Parathyroid adenoma (tissue), 2 donors: Measurements from ENCODE around the gene BCL11B.

ENCODE experiments used
- H2AFZ ChIP-seq: fragments of 300-600 bp; sonication (generic); one replicate; pipeline ENCODE4 v1.7.0; 2017; ENCODE audit warnings: antibody characterized with exemption, mild to moderate bottlenecking
- H3K27ac ChIP-seq: fragments of 300-600 bp; sonication (generic); one replicate; pipeline ENCODE4 v1.7.0; 2017
- H3K27me3 ChIP-seq: fragments of 300-600 bp; sonication (generic); one replicate; pipeline ENCODE4 v1.7.0; 2017; ENCODE audit warnings: low read length; ENCODE audit not compliant: control insufficient read depth, insufficient read depth
- H3K36me3 ChIP-seq: fragments of 300-600 bp; sonication (generic); one replicate; pipeline ENCODE4 v1.7.0; 2017; ENCODE audit warnings: low read length; ENCODE audit not compliant: control insufficient read depth, insufficient read depth
- H3K4me1 ChIP-seq: fragments of 300-600 bp; sonication (generic); one replicate; pipeline ENCODE4 v1.7.0; 2017; ENCODE audit warnings: control low read depth
- H3K4me2 ChIP-seq: fragments of 300-600 bp; sonication (generic); one replicate; pipeline ENCODE4 v1.7.0; 2017; ENCODE audit warnings: low read length
- H3K4me3 ChIP-seq: fragments of 300-600 bp; sonication (generic); one replicate; pipeline ENCODE4 v1.7.0; 2017; ENCODE audit warnings: low read depth, low read length
- H3K79me2 ChIP-seq: fragments of 300-600 bp; sonication (generic); one replicate; pipeline ENCODE4 v1.7.0; 2017; ENCODE audit warnings: control low read depth
- H3K9ac ChIP-seq: fragments of 300-600 bp; sonication (generic); one replicate; pipeline ENCODE4 v1.7.0; 2017; ENCODE audit warnings: mild to moderate bottlenecking
- H3K9me3 ChIP-seq: fragments of 300-600 bp; sonication (generic); one replicate; pipeline ENCODE4 v1.7.0; 2017; ENCODE audit warnings: low read length; ENCODE audit not compliant: control insufficient read depth
- TF ChIP-seq, protein P1 (sequence below): fragments of 300-600 bp; sonication (generic); IDR thresholded peaks from one replicate; pipeline ENCODE4 v1.7.0; 2017; ENCODE audit warnings: antibody characterized with exemption, mild to moderate bottlenecking
- donor health status: primary hyperparathyroidism.

Gene BCL11B

DNA sequence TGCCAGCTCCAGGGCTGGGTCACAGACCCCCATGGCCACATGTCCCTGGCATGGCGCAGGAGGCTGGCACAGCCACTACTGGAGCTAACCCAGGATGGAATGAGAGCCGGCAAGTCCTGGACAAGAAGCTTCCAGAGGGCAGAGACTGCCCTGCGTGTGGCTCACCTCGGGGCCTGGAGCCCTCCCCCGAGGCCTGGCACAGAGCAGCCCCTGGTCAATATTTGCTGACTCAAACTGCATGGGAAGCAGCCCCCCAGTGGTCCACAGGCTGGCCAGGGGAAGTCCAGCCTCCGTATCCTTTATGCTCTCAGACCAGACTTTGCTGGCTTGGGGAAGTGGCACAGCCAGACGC lies 71.4 kb downstream of the BCL11B start:
- Histone ChIP-seq H3K36me3 (no peaks in the 10 kb centered on the region), H3K79me2 (no peaks in the 10 kb centered on the region), H3K9ac (no peak overlapping the region), H3K4me1 (no peaks in the 10 kb centered on the region), H3K4me2 (no peak overlapping the region), H2AFZ (no peak overlapping the region), H3K9me3 (no peaks in the 10 kb centered on the region), H3K4me3 (no peak overlapping the region), H3K27ac (no peak overlapping the region), H3K27me3 (no peaks in the 10 kb centered on the region)
- TF ChIP-seq, protein P1, sequence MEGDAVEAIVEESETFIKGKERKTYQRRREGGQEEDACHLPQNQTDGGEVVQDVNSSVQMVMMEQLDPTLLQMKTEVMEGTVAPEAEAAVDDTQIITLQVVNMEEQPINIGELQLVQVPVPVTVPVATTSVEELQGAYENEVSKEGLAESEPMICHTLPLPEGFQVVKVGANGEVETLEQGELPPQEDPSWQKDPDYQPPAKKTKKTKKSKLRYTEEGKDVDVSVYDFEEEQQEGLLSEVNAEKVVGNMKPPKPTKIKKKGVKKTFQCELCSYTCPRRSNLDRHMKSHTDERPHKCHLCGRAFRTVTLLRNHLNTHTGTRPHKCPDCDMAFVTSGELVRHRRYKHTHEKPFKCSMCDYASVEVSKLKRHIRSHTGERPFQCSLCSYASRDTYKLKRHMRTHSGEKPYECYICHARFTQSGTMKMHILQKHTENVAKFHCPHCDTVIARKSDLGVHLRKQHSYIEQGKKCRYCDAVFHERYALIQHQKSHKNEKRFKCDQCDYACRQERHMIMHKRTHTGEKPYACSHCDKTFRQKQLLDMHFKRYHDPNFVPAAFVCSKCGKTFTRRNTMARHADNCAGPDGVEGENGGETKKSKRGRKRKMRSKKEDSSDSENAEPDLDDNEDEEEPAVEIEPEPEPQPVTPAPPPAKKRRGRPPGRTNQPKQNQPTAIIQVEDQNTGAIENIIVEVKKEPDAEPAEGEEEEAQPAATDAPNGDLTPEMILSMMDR: no peak

DNA sequence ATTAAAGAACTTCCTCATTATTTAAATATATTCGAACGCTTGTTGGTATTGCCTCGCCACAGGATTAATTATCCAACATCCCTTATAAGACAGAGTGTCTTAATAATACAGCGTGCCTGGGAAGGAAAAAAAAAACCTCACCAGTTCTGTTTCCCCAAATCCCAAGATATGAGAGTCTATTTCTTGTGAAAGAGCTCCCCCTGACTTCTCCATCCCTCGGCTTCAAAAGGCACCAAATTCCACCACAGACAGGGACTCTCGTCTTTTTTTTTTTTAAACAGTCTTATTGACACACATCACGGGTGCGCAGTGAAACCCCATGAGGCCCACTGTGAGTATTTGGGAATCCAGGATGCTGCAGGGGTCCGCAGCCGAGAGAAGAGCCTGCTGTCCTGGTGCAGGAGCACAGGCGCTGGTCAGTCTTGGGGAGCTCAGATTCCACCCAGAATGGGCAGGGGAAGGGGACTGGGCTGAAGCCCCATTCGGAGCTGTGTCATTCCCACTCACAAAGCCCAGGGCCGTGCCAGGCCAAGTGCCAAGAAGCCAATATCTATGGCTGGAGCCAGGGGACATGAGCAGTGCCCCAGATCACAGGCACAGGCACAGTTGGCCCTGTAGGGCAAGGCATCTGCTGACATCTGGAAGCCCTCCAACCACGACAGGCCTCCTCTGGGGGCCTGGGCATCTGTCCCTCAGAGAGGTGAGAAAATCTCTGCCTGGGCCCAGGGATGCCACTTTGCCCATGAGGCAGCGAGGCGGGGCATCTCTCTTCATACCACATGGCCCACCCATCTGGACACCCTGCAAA lies 71.9 kb downstream of the BCL11B start:
- TF ChIP-seq, protein P1: no peak
- Histone ChIP-seq H3K4me3 (no peak overlapping the region), H3K9ac (no peak overlapping the region), H3K4me1 (no peaks in the 10 kb centered on the region), H3K4me2 (no peak overlapping the region), H3K27me3 (no peaks in the 10 kb centered on the region), H3K27ac (no peak overlapping the region), H3K36me3 (no peaks in the 10 kb centered on the region), H3K79me2 (no peaks in the 10 kb centered on the region), H3K9me3 (no peaks in the 10 kb centered on the region), H2AFZ (no peak overlapping the region)

DNA sequence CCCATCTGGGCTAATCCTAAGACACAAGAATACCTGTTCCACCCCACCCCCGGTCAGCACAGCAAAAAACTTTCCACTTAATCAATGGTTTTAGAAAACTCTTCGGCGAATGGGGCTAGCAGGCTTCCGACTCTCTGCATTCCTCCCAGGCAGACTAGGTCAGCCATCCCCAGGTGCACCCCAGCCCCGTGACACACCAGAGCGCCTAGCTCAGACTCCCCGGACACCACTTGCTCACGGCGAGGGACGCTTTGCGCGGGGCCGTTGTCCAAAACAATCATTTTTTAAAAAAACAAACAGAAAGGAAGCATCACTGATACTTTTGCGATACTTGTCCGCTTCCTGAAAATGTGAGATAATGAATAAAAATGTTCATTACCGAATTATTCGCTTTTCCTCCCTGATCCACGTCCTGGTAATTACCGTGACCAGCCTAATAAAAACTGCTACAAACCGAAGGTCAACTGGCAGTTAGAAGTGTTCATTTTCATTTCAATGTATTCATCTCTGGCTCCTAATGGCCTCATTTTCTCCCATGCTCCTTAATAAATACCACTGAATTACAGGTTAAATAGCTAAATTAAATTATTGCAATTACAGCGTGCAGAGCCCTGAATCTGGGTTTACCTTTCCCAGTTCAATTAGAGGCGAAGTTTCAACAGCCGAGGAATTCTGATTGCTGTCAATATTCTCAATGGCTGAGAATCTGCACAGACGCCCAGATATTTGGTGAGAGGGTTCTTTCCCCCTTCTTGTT lies 73.1 kb downstream of the BCL11B start:
- no peak overlapping the region for H2AFZ ChIP-seq
- H3K4me2 ChIP-seq: no peak overlapping the region
- no peaks in the 10 kb centered on the region for H3K79me2 ChIP-seq
- no peaks in the 10 kb centered on the region for H3K36me3 ChIP-seq
- H3K4me3 ChIP-seq: no peak overlapping the region
- no peaks in the 10 kb centered on the region for H3K27me3 ChIP-seq
- no peaks in the 10 kb centered on the region for H3K4me1 ChIP-seq
- H3K27ac ChIP-seq: no peak overlapping the region
- H3K9ac ChIP-seq: no peak overlapping the region
- no peaks in the 10 kb centered on the region for H3K9me3 ChIP-seq
- TF ChIP-seq, protein P1: no peak

DNA sequence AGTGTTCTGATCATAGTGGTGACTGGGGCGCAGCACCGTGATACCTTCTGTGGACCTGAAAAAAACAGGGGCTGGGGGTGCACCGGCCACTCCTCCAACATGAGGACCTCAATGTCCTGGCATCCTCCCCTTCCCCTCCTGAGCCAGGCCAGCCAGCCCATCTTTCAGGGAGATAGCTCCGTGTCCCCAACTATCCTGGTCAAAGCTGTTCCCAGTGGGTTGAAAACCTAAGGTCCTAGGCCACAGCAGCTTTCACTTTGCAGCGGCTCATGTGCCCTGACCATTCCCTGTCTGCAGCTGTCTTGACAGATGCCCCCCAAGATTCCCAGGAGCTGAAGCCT lies 75.7 kb downstream of the BCL11B start:
- no peak overlapping the region for H3K27ac ChIP-seq
- no peaks in the 10 kb centered on the region for H3K36me3 ChIP-seq
- no peaks in the 10 kb centered on the region for H3K27me3 ChIP-seq
- TF ChIP-seq, protein P1: no peak
- H3K9me3 ChIP-seq: no peaks in the 10 kb centered on the region
- H3K9ac ChIP-seq: no peak overlapping the region
- H3K4me2 ChIP-seq: no peak overlapping the region
- no peak overlapping the region for H3K4me3 ChIP-seq
- no peak overlapping the region for H2AFZ ChIP-seq
- H3K79me2 ChIP-seq: no peaks in the 10 kb centered on the region
- H3K4me1 ChIP-seq: no peaks in the 10 kb centered on the region
